Colonic mucosa (tissue), 4 donors: Measurements from ENCODE around the gene SCAI. TPM values are rescaled to one million over a fixed set of nuclear protein-coding genes. Genes with fewer than 3 reads are reported as not detected.

Source experiments
- DNase-seq: peaks from one replicate; pipeline ENCODE4 v3.0.0-alpha.2; 2020
- H3K27ac ChIP-seq: fragments of 200-600 bp; one replicate; pipeline ENCODE4 v1.8.0; 2021
- H3K27me3 ChIP-seq: fragments of 200-600 bp; one replicate; pipeline ENCODE4 v1.8.0; 2021
- H3K36me3 ChIP-seq: fragments of 200-600 bp; one replicate; pipeline ENCODE4 v1.8.0; 2021
- H3K4me1 ChIP-seq: fragments of 200-600 bp; one replicate; pipeline ENCODE4 v1.8.0; 2021; ENCODE audit warnings: mild to moderate bottlenecking
- H3K4me3 ChIP-seq: fragments of 200-600 bp; one replicate; pipeline ENCODE4 v1.8.0; 2021
- H3K9ac ChIP-seq, 2 donors: one replicate each; pipeline ENCODE4 v1.7.0; 2013; ENCODE audit warnings: control low read depth in 2 of 2, low read depth in 2 of 2, low read length in 2 of 2
- H3K9me3 ChIP-seq: fragments of 200-600 bp; one replicate; pipeline ENCODE4 v1.8.0; 2021
- intact Hi-C: fragments of 100-400 bp; cut with DNase I; formaldehyde crosslinking; loops from one replicate; pipeline ENCODE4 v1.14.1; 2022
- total RNA-seq, 2 donors: library from RNA; stranded (reverse); fragmentation: NEBNext Ultra II Directional in 1 of 2; extraction: Animal tissue kit (Norgen Biotek cat#: 25700) in 1 of 2; gene quantifications; one replicate each; pipeline ENCODE4 v1.2.1, GENCODE V29; 2021
- TF ChIP-seq, protein P1 (sequence below): fragments of 200-600 bp; IDR thresholded peaks from one replicate; pipeline ENCODE4 v1.8.0; 2022; ENCODE audit warnings: antibody characterized with exemption, mild to moderate bottlenecking
- donor health status: healthy.
- donor health status: DM: no; HTN: no; CAD: no.
- donor health status: DM: no; HTN: no; CAD: no.

SCAI gene
- total RNA-seq, 2 donors from 2014 or later: 6.7 to 8.3 TPM

DNA sequence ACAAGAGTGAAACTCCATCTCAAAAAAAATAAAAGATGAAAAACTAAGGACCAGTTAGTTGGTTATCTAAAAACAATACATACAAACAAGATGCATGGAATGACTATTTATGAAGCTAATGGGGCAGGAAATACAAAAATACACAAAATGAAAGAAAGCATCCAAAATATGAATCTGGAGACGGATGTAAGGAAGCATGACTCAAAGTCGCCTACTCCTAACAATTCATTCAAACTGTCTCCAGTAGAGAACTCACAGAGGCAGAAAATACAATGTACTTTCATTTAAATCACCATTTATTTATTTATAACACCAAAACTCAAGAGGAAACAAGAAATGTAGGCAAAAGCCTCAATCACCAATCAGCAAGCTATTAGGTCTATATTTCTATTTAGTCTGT is 68.4 kb downstream of the SCAI start:
- Histone ChIP-seq H3K4me1 (no peaks in the 10 kb centered on the region), H3K4me3 (no peak overlapping the region), H3K9me3 (no peaks in the 10 kb centered on the region), H3K36me3 (no peaks in the 10 kb centered on the region), H3K9ac (no peak overlapping the region), H3K27ac (no peak overlapping the region), H3K27me3 (no peaks in the 10 kb centered on the region)
- TF ChIP-seq, protein P1, sequence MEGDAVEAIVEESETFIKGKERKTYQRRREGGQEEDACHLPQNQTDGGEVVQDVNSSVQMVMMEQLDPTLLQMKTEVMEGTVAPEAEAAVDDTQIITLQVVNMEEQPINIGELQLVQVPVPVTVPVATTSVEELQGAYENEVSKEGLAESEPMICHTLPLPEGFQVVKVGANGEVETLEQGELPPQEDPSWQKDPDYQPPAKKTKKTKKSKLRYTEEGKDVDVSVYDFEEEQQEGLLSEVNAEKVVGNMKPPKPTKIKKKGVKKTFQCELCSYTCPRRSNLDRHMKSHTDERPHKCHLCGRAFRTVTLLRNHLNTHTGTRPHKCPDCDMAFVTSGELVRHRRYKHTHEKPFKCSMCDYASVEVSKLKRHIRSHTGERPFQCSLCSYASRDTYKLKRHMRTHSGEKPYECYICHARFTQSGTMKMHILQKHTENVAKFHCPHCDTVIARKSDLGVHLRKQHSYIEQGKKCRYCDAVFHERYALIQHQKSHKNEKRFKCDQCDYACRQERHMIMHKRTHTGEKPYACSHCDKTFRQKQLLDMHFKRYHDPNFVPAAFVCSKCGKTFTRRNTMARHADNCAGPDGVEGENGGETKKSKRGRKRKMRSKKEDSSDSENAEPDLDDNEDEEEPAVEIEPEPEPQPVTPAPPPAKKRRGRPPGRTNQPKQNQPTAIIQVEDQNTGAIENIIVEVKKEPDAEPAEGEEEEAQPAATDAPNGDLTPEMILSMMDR: no peak
- intact Hi-C loops: no loop called here
- DNase-seq: no peak

DNA sequence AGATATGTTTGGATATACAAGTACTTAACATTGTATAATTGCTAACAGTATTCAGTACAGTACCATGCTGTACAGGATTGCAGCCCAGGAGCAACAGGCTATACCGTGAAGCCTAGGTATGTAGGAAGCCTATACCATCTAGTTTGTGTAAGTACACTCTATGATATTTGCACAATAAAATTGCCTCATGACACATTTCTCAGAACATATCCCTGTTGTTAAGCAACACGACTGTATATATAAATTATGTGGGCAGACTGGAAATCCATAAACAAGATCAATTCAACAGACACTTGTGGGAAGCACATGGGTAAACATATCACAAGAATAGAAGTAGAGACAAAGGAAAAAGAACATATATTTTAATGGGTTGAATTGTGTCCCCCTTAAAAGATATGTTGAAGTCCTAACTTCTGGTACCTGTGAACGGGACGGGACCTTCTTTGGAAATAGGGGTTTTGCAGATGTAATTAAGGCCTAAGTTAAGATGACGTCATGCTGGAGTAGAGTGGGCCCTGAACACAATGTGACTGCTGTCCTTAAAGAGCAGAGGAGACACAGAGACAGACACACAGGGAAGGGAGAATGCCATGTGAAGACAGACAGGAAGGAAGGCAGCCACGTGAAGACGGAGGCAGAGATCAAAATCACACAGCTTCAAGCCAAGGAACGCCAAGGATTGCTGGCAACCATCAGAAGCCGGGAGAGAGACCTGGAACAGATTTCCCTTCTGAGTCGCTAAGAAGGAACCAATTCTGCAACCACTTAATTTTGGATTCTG is 76.3 kb downstream of the SCAI start:
- Histone ChIP-seq H3K4me3 (no peak overlapping the region), H3K27ac (no peak overlapping the region), H3K4me1 (no peaks in the 10 kb centered on the region), H3K36me3 (no peaks in the 10 kb centered on the region), H3K27me3 (no peaks in the 10 kb centered on the region), H3K9me3 (no peaks in the 10 kb centered on the region), H3K9ac (no peak overlapping the region)
- TF ChIP-seq, protein P1: no peak
- intact Hi-C loops: no loop called here
- no peak for DNase-seq

DNA sequence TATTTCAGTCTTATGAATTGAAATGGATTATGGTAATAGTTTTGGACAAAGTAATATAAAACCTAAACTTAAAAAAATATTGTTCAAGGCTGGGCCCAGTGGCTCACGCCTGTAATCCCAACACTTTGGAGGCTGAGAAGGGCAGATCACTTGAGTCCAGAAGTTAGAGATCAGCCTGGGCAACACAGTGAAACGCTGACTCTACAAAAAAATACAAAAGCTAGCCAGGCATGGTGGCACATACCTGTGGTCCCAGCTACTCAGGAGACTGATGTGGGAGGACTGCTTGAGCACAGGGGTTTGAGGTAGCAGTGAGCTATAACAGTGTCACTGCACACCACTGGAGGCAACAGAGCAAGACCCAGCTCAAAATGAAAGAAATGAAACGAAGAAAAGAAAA is 81.9 kb downstream of the SCAI start:
- H3K36me3 ChIP-seq: no peaks in the 10 kb centered on the region
- intact Hi-C loops: no loop called here
- TF ChIP-seq, protein P1: no peak
- H3K4me1 ChIP-seq: no peaks in the 10 kb centered on the region
- H3K4me3 ChIP-seq: no peak overlapping the region
- H3K27ac ChIP-seq: no peak overlapping the region
- H3K27me3 ChIP-seq: no peaks in the 10 kb centered on the region
- H3K9me3 ChIP-seq: no peaks in the 10 kb centered on the region
- H3K9ac ChIP-seq: no peak overlapping the region
- DNase-seq: no peak

DNA sequence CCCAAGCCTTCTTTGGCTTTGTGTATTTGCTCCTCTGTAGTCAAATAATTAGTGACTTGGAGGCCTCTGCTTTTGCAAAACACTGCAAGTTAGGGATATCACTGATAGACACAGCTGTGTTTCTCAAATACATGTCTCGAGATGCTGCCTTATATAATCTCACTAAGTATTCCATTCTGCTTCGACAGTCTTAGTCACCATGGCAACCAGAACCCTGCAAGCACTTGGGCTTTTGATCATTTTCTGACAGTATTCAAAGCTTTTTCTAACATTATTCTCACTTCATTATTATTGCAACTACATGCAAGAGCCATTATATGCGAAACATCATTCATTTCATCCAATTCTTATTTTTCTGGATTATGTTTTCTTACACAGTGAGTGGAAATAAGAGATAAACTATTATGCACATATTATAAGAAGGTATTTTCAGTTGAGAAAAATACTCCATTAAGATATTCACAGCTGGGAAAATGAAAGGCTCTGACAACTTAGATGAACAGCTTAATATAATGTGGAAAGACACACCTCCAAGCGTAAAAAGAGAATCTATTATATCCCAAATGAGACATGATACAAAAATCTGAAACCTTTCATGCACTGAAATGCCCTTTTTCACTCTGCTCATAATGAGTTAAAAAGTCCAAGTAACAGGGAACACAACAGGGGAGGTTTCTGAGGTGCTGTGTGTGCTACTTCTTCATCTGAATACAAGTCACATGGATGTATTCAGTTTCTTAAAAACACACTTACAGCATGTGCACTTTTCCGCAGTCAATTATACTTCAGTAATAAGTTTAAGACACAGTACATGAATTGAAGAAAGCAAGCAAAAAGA is 93.9 kb downstream of the SCAI start:
- intact Hi-C loops: no loop called here
- Histone ChIP-seq H3K27me3 (no peaks in the 10 kb centered on the region), H3K4me3 (no peak overlapping the region), H3K27ac (no peak overlapping the region), H3K4me1 (no peaks in the 10 kb centered on the region), H3K36me3 (no peaks in the 10 kb centered on the region), H3K9ac (no peak overlapping the region), H3K9me3 (no peaks in the 10 kb centered on the region)
- TF ChIP-seq, protein P1: no peak
- DNase-seq: no peak

DNA sequence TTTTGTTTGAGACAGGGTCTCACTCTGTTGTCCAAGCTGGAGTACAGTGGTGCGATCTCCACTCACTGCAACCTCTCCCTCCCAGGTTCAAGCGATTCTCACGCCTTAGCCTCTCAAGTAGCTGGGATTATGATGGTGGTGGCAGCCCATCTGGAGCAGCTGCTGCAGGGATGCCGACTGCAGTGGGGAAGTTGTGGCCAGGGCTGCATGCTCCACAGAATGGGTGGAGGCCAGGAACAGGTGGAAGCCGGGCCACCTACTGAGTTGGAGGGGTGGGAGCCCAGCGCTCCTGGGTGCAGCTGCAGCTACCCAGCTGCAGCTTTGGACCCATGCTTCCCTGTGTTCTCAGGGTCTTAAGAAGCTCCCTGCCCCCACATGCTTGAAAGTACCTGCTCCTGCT is 99.7 kb downstream of the SCAI start:
- TF ChIP-seq, protein P1: no peak
- DNase-seq: no peak
- intact Hi-C loops: no loop called here
- Histone ChIP-seq H3K27ac (no peak overlapping the region), H3K9me3 (no peaks in the 10 kb centered on the region), H3K4me1 (no peaks in the 10 kb centered on the region), H3K36me3 (no peaks in the 10 kb centered on the region), H3K4me3 (no peak overlapping the region), H3K9ac (no peak overlapping the region), H3K27me3 (no peaks in the 10 kb centered on the region)
